ENCODE results near the gene DISP3.

The DISP3 gene

GRCh38 chr1:11486231-11487009 lies 7.5 kb downstream of the DISP3 start:
- DNase-seq, result no peak

GRCh38 chr1:11487196-11487751 lies 8.3 kb downstream of the DISP3 start:
- DNase-seq, result no peak

GRCh38 chr1:11488201-11488770 lies 9.3 kb downstream of the DISP3 start:
- DNase-seq, result no peak

- DNase-seq, result no peak
Observed at GRCh38 chr1:11488966-11489625, 10.1 kb downstream of the DISP3 start.

- DNase-seq, result no peak
Observed at GRCh38 chr1:11492235-11492634, 13.3 kb downstream of the DISP3 start.

GRCh38 chr1:11493972-11494655 lies 15.2 kb downstream of the DISP3 start:
- DNase-seq, result no peak

GRCh38 chr1:11494771-11495170 lies 15.8 kb downstream of the DISP3 start:
- DNase-seq, result no peak

- DNase-seq, result no peak
Observed at GRCh38 chr1:11495579-11495978, 16.6 kb downstream of the DISP3 start.

- no peak for DNase-seq
Observed at GRCh38 chr1:11496551-11497080, 17.7 kb downstream of the DISP3 start.

- no peak for DNase-seq
Observed at GRCh38 chr1:11498956-11499594, 20.1 kb downstream of the DISP3 start.

- no peak for DNase-seq
Observed at GRCh38 chr1:11499601-11500331, 20.8 kb downstream of the DISP3 start.

- no peak for DNase-seq
Observed at GRCh38 chr1:11500881-11501280, 21.9 kb downstream of the DISP3 start.

GRCh38 chr1:11501491-11501897 lies 22.5 kb downstream of the DISP3 start:
- no peak for DNase-seq

GRCh38 chr1:11501906-11502485 lies 23.0 kb downstream of the DISP3 start:
- DNase-seq, result no peak

GRCh38 chr1:11502516-11502915 lies 23.6 kb downstream of the DISP3 start:
- DNase-seq, result no peak

GRCh38 chr1:11504599-11504998 lies 25.6 kb downstream of the DISP3 start:
- no peak for DNase-seq

- no peak for DNase-seq
Observed at GRCh38 chr1:11505591-11506538, 26.9 kb downstream of the DISP3 start.

GRCh38 chr1:11507309-11507708 lies 28.4 kb downstream of the DISP3 start:
- no peak for DNase-seq

- no peak for DNase-seq
Observed at GRCh38 chr1:11513681-11514080, 34.7 kb downstream of the DISP3 start.

GRCh38 chr1:11514366-11514765 lies 35.4 kb downstream of the DISP3 start:
- no peak for DNase-seq

Measured in suppressor macrophage (primary cell).